Measurements from ENCODE around the gene SLC12A9.
"Not testable (repeated sequence)": the region's sequence is repeated elsewhere in the genome, so short reads cannot be mapped to it uniquely, and the experiment has no call there.

SLC12A9 gene

GRCh38 chr7:100839361-100839760 lies 13.2 kb upstream of the SLC12A9 start:
- Histone ChIP-seq H3K9ac (ENCODE audit: low read length in 2 of 2) (no peak overlapping the region), H3K36me3 (ENCODE audit: control insufficient read depth in 2 of 2, insufficient read depth in 2 of 2, low read length in 2 of 2) (no peaks in the 10 kb centered on the region), H3K4me3 (ENCODE audit: low read length in 2 of 2) (no peak overlapping the region), H3K27ac (ENCODE audit: low read length) (no peak overlapping the region), H3K4me1 (ENCODE audit: control insufficient read depth, insufficient read depth, low read length) (peaks cover 3% of the 10 kb centered on the region), H3K27me3 (ENCODE audit: control insufficient read depth in 1 of 2, insufficient read depth in 2 of 2, low read length in 2 of 2) (no peaks in the 10 kb centered on the region), H3K9me3 (ENCODE audit: control insufficient read depth in 2 of 2, low read length in 2 of 2) (no peaks in the 10 kb centered on the region)

GRCh38 chr7:100840470-100841100 lies 11.9 kb upstream of the SLC12A9 start:
- Histone ChIP-seq H3K9me3 (ENCODE audit: control insufficient read depth in 2 of 2, low read length in 2 of 2) (no peaks in the 10 kb centered on the region), H3K4me3 (ENCODE audit: low read length in 2 of 2) (no peak overlapping the region), H3K27me3 (ENCODE audit: control insufficient read depth in 1 of 2, insufficient read depth in 2 of 2, low read length in 2 of 2) (no peaks in the 10 kb centered on the region), H3K36me3 (ENCODE audit: control insufficient read depth in 2 of 2, insufficient read depth in 2 of 2, low read length in 2 of 2) (no peaks in the 10 kb centered on the region), H3K9ac (ENCODE audit: low read length in 2 of 2) (no peak overlapping the region), H3K4me1 (ENCODE audit: control insufficient read depth, insufficient read depth, low read length) (peaks cover 3% of the 10 kb centered on the region), H3K27ac (ENCODE audit: low read length) (no peak overlapping the region)

DNA sequence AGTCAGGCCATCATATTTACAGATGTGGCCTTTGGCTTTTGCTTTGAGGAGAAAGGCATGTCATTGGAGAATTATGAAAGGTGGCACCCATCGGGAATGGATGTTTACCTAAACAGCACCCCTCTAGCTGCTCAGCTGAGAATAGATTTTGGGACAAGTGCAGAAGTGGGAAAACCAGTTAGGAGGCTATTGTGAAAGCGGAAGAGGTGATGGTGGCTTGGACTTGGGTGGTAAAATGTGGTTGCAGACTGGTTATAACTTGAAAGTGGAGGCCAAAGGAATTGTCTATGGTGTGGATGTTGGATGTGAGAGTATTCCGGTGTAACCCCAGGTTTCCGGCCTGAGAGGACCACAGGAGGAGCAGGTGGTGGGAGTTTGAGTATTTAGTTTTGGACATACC lies 5.2 kb upstream of the SLC12A9 start:
- H3K4me3 ChIP-seq (ENCODE audit: low read length in 2 of 2), result no peak overlapping the region
- H3K27me3 ChIP-seq (ENCODE audit: control insufficient read depth in 1 of 2, insufficient read depth in 2 of 2, low read length in 2 of 2), result no peaks in the 10 kb centered on the region
- no peaks in the 10 kb centered on the region for H3K36me3 ChIP-seq (ENCODE audit: control insufficient read depth in 2 of 2, insufficient read depth in 2 of 2, low read length in 2 of 2)
- no peaks in the 10 kb centered on the region for H3K9me3 ChIP-seq (ENCODE audit: control insufficient read depth in 2 of 2, low read length in 2 of 2)
- no peak overlapping the region for H3K9ac ChIP-seq (ENCODE audit: low read length in 2 of 2)
- H3K4me1 ChIP-seq (ENCODE audit: control insufficient read depth, insufficient read depth, low read length), result peaks cover 7% of the 10 kb centered on the region
- H3K27ac ChIP-seq (ENCODE audit: low read length), result no peak overlapping the region

DNA sequence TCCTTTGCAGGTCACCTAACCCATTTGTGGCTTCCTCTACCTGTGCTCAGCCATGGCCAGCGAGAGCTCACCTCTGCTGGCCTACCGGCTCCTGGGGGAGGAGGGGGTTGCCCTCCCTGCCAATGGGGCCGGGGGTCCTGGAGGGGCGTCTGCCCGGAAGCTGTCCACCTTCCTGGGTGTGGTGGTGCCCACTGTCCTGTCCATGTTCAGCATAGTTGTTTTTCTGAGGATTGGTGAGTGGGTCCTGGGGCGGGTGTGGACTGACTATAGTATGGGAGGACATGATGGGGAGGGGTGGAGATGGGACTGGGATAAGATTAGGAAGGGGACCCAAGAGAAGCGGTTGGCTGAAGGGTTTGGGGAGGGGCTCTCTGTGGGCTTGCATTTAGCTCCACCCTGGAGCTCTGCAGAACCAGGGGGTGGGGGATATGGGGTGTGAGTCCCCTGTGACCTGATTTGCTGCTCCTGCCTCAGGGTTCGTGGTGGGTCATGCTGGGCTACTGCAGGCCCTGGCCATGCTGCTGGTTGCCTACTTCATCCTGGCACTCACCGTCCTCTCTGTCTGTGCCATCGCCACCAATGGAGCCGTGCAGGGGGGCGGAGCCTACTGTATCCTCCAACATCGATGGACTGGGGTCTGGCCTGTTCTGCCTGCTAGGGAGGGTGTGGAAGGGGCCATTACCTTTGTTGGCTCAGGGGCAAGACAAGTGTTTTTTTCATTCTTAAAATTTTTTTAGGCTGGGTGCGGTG lies 1.8 kb downstream of the SLC12A9 start:
- peaks cover 4 to 5% of the 10 kb centered on the region in 2 donors for H3K36me3 ChIP-seq (ENCODE audit: control insufficient read depth in 2 of 2, insufficient read depth in 2 of 2, low read length in 2 of 2)
- H3K27ac ChIP-seq (ENCODE audit: low read length), result no peak overlapping the region
- no peak overlapping the region for H3K4me3 ChIP-seq (ENCODE audit: low read length in 2 of 2)
- peaks cover 14% of the 10 kb centered on the region for H3K4me1 ChIP-seq (ENCODE audit: control insufficient read depth, insufficient read depth, low read length)
- no peaks in the 10 kb centered on the region for H3K27me3 ChIP-seq (ENCODE audit: control insufficient read depth in 1 of 2, insufficient read depth in 2 of 2, low read length in 2 of 2)
- H3K9me3 ChIP-seq (ENCODE audit: control insufficient read depth in 2 of 2, low read length in 2 of 2), result no peaks in the 10 kb centered on the region
- no peak overlapping the region for H3K9ac ChIP-seq (ENCODE audit: low read length in 2 of 2)

DNA sequence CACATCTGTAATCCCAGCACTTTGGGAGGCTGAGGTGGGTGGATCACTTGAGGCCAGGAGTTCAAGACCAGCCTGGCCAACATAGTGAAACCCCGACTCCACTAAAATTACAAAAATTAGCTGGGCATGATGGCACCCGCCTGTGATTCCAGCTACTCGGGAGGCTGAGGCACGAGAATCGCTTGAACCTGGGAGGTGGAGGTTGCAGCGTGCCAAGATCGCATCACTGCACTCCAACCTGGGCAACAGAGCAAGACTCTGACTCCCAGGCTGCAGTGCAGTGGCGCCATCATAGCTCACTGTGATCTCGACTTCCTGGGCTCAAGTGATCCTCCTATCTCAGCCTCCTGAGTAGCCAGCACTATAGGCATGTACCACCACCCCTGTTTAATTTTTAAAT lies 2.4 kb downstream of the SLC12A9 start:
- not testable (repeated sequence) for H3K36me3 ChIP-seq (ENCODE audit: control insufficient read depth in 2 of 2, insufficient read depth in 2 of 2, low read length in 2 of 2); H3K27me3 ChIP-seq (ENCODE audit: control insufficient read depth in 1 of 2, insufficient read depth in 2 of 2, low read length in 2 of 2); H3K27ac ChIP-seq (ENCODE audit: low read length); H3K4me3 ChIP-seq (ENCODE audit: low read length in 2 of 2); H3K9ac ChIP-seq (ENCODE audit: low read length in 2 of 2); H3K9me3 ChIP-seq (ENCODE audit: control insufficient read depth in 2 of 2, low read length in 2 of 2)
- H3K4me1 ChIP-seq (ENCODE audit: control insufficient read depth, insufficient read depth, low read length), result peaks cover 14% of the 10 kb centered on the region

- no peaks in the 10 kb centered on the region for H3K27me3 ChIP-seq (ENCODE audit: control insufficient read depth in 1 of 2, insufficient read depth in 2 of 2, low read length in 2 of 2)
These were observed 3.0 kb downstream of the SLC12A9 start for GRCh38 chr7:100855515-100855914.

DNA sequence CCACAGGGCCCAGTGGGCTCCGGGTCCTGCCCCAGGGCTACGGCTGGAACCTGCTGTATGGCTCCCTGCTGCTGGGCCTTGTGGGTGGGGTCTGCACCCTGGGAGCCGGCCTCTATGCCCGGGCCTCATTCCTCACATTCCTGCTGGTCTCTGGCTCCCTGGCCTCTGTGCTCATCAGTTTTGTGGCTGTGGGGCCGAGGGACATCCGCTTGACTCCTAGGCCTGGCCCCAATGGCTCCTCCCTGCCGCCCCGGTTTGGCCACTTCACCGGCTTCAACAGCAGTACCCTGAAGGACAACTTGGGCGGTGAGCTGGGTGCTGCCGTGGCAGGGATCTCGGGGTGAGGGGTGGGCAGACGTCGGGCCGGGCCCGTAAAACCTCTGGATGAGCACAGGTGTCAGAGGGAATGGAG lies 4.4 kb downstream of the SLC12A9 start:
- Histone ChIP-seq H3K4me3 (ENCODE audit: low read length in 2 of 2) (no peak overlapping the region), H3K36me3 (ENCODE audit: control insufficient read depth in 2 of 2, insufficient read depth in 2 of 2, low read length in 2 of 2) (peaks cover 5 to 21% of the 10 kb centered on the region in 2 donors), H3K4me1 (ENCODE audit: control insufficient read depth, insufficient read depth, low read length) (peaks cover 12% of the 10 kb centered on the region), H3K27me3 (ENCODE audit: control insufficient read depth in 1 of 2, insufficient read depth in 2 of 2, low read length in 2 of 2) (no peaks in the 10 kb centered on the region), H3K27ac (ENCODE audit: low read length) (no peak overlapping the region), H3K9me3 (ENCODE audit: control insufficient read depth in 2 of 2, low read length in 2 of 2) (no peaks in the 10 kb centered on the region), H3K9ac (ENCODE audit: low read length in 2 of 2) (no peak overlapping the region)

More at GRCh38 chr7:100855515-100855914, 3.0 kb downstream of the SLC12A9 start:
- Histone ChIP-seq H3K9me3 (ENCODE audit: control insufficient read depth in 2 of 2, low read length in 2 of 2) (no peaks in the 10 kb centered on the region), H3K27ac (ENCODE audit: low read length) (no peak overlapping the region), H3K4me3 (ENCODE audit: low read length in 2 of 2) (no peak overlapping the region), H3K36me3 (ENCODE audit: control insufficient read depth in 2 of 2, insufficient read depth in 2 of 2, low read length in 2 of 2) (peaks cover 5 to 12% of the 10 kb centered on the region in 2 donors), H3K4me1 (ENCODE audit: control insufficient read depth, insufficient read depth, low read length) (peaks cover 14% of the 10 kb centered on the region), H3K9ac (ENCODE audit: low read length in 2 of 2) (no peak overlapping the region)

DNA sequence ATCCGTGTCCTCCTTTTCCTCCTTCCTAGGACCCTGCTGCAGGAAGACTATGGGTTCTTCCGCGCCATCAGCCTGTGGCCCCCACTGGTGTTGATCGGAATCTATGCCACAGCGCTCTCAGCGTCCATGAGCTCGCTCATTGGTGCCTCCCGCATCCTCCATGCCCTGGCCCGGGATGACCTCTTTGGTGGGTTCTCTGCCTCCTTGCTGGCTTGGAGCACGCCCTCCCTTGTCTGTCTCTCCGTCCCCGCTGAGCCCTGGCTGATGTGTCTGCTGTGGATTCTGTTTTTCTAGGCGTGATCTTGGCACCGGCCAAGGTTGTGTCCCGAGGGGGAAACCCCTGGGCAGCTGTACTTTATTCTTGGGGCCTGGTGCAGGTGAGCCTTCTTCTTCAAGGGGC lies 7.3 kb downstream of the SLC12A9 start:
- Histone ChIP-seq H3K9me3 (ENCODE audit: control insufficient read depth in 2 of 2, low read length in 2 of 2) (no peaks in the 10 kb centered on the region), H3K27ac (ENCODE audit: low read length) (no peak overlapping the region), H3K4me3 (ENCODE audit: low read length in 2 of 2) (no peak overlapping the region), H3K9ac (ENCODE audit: low read length in 2 of 2) (no peak overlapping the region), H3K27me3 (ENCODE audit: control insufficient read depth in 1 of 2, insufficient read depth in 2 of 2, low read length in 2 of 2) (no peaks in the 10 kb centered on the region), H3K4me1 (ENCODE audit: control insufficient read depth, insufficient read depth, low read length) (no peaks in the 10 kb centered on the region), H3K36me3 (ENCODE audit: control insufficient read depth in 2 of 2, insufficient read depth in 2 of 2, low read length in 2 of 2) (peaks cover 5 to 26% of the 10 kb centered on the region in 2 donors)

DNA sequence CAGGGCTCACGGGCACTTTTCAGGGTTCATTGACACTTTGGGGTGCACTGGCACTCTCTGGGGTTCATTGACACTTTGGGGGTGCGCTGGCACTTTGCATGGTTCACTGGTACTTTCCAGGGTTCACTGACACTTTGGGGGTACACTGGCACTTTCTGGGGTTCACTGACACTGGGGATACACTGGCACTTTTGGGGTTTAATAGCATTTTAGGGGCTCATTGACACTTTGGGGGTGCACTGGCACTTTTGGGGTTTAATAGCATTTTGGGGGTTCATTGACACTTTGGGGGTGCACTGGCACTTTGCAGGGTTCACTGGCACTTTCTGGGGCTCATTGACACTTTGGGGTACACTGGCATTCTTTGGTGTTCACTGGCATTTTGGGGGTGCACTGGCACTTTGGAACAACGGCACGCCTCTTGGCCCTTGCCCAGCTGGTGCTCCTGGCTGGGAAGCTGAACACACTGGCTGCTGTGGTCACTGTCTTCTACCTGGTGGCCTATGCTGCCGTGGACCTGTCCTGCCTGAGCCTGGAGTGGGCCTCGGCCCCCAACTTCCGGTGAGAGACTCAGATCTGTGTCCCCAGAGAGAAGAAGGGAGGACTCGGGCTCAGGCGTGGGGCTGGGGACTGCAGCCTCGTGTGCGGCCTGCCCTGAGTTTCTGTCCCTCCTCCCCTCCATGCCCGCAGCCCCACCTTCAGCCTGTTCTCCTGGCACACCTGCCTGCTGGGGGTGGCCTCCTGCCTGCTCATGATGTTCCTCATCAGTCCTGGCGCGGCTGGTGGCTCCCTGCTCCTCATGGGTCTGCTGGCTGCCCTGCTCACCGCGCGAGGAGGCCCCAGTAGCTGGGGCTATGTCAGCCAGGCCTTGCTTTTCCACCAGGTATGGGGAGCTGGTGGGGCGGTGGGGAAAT lies 8.4 kb downstream of the SLC12A9 start:
- H3K36me3 ChIP-seq (ENCODE audit: control insufficient read depth in 2 of 2, insufficient read depth in 2 of 2, low read length in 2 of 2), result peaks cover 0 to 26% of the 10 kb centered on the region in 2 donors
- H3K27ac ChIP-seq (ENCODE audit: low read length), result no peak overlapping the region
- H3K27me3 ChIP-seq (ENCODE audit: control insufficient read depth in 1 of 2, insufficient read depth in 2 of 2, low read length in 2 of 2), result no peaks in the 10 kb centered on the region
- no peaks in the 10 kb centered on the region for H3K9me3 ChIP-seq (ENCODE audit: control insufficient read depth in 2 of 2, low read length in 2 of 2)
- H3K9ac ChIP-seq (ENCODE audit: low read length in 2 of 2), result no peak overlapping the region
- peaks cover 6% of the 10 kb centered on the region for H3K4me1 ChIP-seq (ENCODE audit: control insufficient read depth, insufficient read depth, low read length)
- H3K4me3 ChIP-seq (ENCODE audit: low read length in 2 of 2), result no peak overlapping the region

DNA sequence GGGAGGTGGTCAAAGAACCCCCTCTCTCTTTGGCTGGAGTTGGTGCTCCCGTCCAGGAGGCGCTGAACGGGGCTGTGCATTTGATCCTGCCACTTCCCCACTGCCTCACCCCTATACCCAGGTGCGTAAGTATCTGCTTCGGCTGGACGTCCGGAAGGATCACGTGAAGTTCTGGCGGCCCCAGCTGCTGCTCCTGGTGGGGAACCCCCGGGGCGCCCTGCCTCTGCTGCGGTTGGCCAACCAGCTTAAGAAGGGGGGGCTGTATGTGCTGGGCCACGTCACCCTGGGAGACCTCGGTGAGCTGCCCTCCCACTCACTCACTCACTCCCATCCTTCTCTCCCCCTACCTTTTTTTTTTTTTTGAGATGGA lies 9.1 kb downstream of the SLC12A9 start:
- Histone ChIP-seq H3K36me3 (ENCODE audit: control insufficient read depth in 2 of 2, insufficient read depth in 2 of 2, low read length in 2 of 2) (peaks cover 0 to 26% of the 10 kb centered on the region in 2 donors), H3K27me3 (ENCODE audit: control insufficient read depth in 1 of 2, insufficient read depth in 2 of 2, low read length in 2 of 2) (no peaks in the 10 kb centered on the region), H3K4me3 (ENCODE audit: low read length in 2 of 2) (no peak overlapping the region), H3K27ac (ENCODE audit: low read length) (no peak overlapping the region), H3K4me1 (ENCODE audit: control insufficient read depth, insufficient read depth, low read length) (peaks cover 12% of the 10 kb centered on the region), H3K9ac (ENCODE audit: low read length in 2 of 2) (no peak overlapping the region), H3K9me3 (ENCODE audit: control insufficient read depth in 2 of 2, low read length in 2 of 2) (no peaks in the 10 kb centered on the region)

All from stomach smooth muscle (tissue), 2 donors.